Measurements from ENCODE around the gene PRRC2A. TPM values are rescaled to one million over a fixed set of nuclear protein-coding genes. Genes with fewer than 3 reads are reported as not detected.

Gene PRRC2A
- total and polyA plus RNA-seq, 3 experiments from 2014 or later, result 9.3 to 263 (median 251) TPM

- Histone ChIP-seq H3K4me3 (ENCODE audit: low read length) (peak overlapping the region; percentile 82), H3K27ac (ENCODE audit: low read depth, low read length) (peak overlapping the region; percentile 60), H3K4me1 (ENCODE audit: insufficient read depth, low read length) (peaks cover 85% of the 10 kb centered on the region), H3K9me3 (ENCODE audit: low read length) (no peaks in the 10 kb centered on the region), H3K36me3 (ENCODE audit: insufficient read depth, low read length) (peaks cover 5% of the 10 kb centered on the region), H3K27me3 (ENCODE audit: insufficient read depth, low read length, poor library complexity, severe bottlenecking) (no peaks in the 10 kb centered on the region)
- ChIA-PET POLR2A (interaction anchor here (0.6 to 7.6 kb wide), 11 partner anchors 10 to 250 kb away, joined by 3 to 42 read pairs (median 5); partner anchors contain the start of gene LST1), CTCF (interaction anchor here (0.8 to 19.7 kb wide), 3 partner anchors 16 to 254 kb away, joined by 7 to 692 read pairs (median 576); partner anchors contain the start of genes ATP6V1G2, DDX39B, LST1 and LTA)
- DNase-seq, result no peak
- peaks cover 87 to 95% (median 93%) of the 10 kb centered on the region in 3 donors for H3K4me1 Mint-ChIP-seq
- peaks cover 0 to 2% (median 0%) of the 10 kb centered on the region in 5 donors for H3K9me3 Mint-ChIP-seq
- H3K27ac Mint-ChIP-seq, result peak overlapping the region; percentile 92 to 100 (median 100)
- H3K27me3 Mint-ChIP-seq, result peaks cover 0 to 1% of the 10 kb centered on the region in 2 donors
- H3K4me3 Mint-ChIP-seq, result peak overlapping the region; percentile 98 to 100 (median 100)
- H3K36me3 Mint-ChIP-seq, result peaks cover 12 to 49% (median 13%) of the 10 kb centered on the region in 3 donors
Measured at GRCh38 chr6:31575952-31576685, 44.4 kb upstream of the PRRC2A start.

GRCh38 chr6:31576897-31577578 is 43.5 kb upstream of the PRRC2A start:
- H3K4me3 ChIP-seq (ENCODE audit: low read length), result peak overlapping the region; percentile 82
- H3K4me3 Mint-ChIP-seq, result peak overlapping the region; percentile 98 to 100 (median 100)
- peaks cover 0 to 2% (median 0%) of the 10 kb centered on the region in 5 donors for H3K9me3 Mint-ChIP-seq

GRCh38 chr6:31577579-31577966 is 42.9 kb upstream of the PRRC2A start:
- peak overlapping the region; percentile 82 for H3K4me3 ChIP-seq (ENCODE audit: low read length)

More at GRCh38 chr6:31576897-31577578, 43.5 kb upstream of the PRRC2A start:
- Mint-ChIP-seq H3K27ac (peak overlapping the region; percentile 92 to 100 (median 100)), H3K36me3 (peaks cover 14 to 55% (median 16%) of the 10 kb centered on the region in 3 donors), H3K27me3 (peaks cover 0 to 1% of the 10 kb centered on the region in 2 donors), H3K4me1 (peaks cover 82 to 90% (median 84%) of the 10 kb centered on the region in 3 donors)
- Histone ChIP-seq H3K36me3 (ENCODE audit: insufficient read depth, low read length) (peaks cover 5% of the 10 kb centered on the region), H3K9me3 (ENCODE audit: low read length) (no peaks in the 10 kb centered on the region), H3K27ac (ENCODE audit: low read depth, low read length) (peak overlapping the region; percentile 60), H3K27me3 (ENCODE audit: insufficient read depth, low read length, poor library complexity, severe bottlenecking) (no peaks in the 10 kb centered on the region), H3K4me1 (ENCODE audit: insufficient read depth, low read length) (peaks cover 76% of the 10 kb centered on the region)
- CTCF ChIA-PET, result interaction anchor here (0.8 to 19.7 kb wide), 4 partner anchors 15 to 253 kb away, joined by 6 to 692 read pairs (median 292); partner anchors contain the start of genes ATP6V1G2, DDX39B, LST1 and LTA
- DNase-seq, result peak in 4 of 5 donors; percentile 45 to 69 (median 59)
- POLR2A ChIA-PET, result interaction anchor here (0.6 to 7.6 kb wide), 16 partner anchors 9 to 325 kb away, joined by 3 to 42 read pairs (median 4); partner anchors contain the start of genes LST1, MPIG6B and NCR3

GRCh38 chr6:31578184-31579118 is 42.1 kb upstream of the PRRC2A start:
- peaks cover 0 to 1% of the 10 kb centered on the region in 2 donors for H3K27me3 Mint-ChIP-seq
- H3K27ac Mint-ChIP-seq, result peak overlapping the region; percentile 73 to 99 (median 92)
- peaks cover 78 to 89% (median 81%) of the 10 kb centered on the region in 3 donors for H3K4me1 Mint-ChIP-seq
- no peaks in the 10 kb centered on the region for H3K9me3 ChIP-seq (ENCODE audit: low read length)
- DNase-seq, result no peak
- ChIA-PET CTCF (interaction anchor here (1.7 to 19.7 kb wide), 3 partner anchors 14 to 84 kb away, joined by 6 to 692 read pairs (median 576); partner anchors contain the start of genes ATP6V1G2, DDX39B, LST1 and LTA), POLR2A (interaction anchor here (1.4 to 7.6 kb wide), 5 partner anchors 8 to 19 kb away, joined by 7 to 91 read pairs (median 9); partner anchors contain the start of gene NCR3)
- peak overlapping the region; percentile 13 for H3K27ac ChIP-seq (ENCODE audit: low read depth, low read length)
- H3K4me3 ChIP-seq (ENCODE audit: low read length), result no peak overlapping the region
- peaks cover 14 to 60% (median 16%) of the 10 kb centered on the region in 3 donors for H3K36me3 Mint-ChIP-seq
- no peaks in the 10 kb centered on the region for H3K9me3 Mint-ChIP-seq
- peaks cover 77% of the 10 kb centered on the region for H3K4me1 ChIP-seq (ENCODE audit: insufficient read depth, low read length)
- H3K4me3 Mint-ChIP-seq, result peak overlapping the region; percentile 98 to 100 (median 100)
- H3K36me3 ChIP-seq (ENCODE audit: insufficient read depth, low read length), result peaks cover 5% of the 10 kb centered on the region
- no peaks in the 10 kb centered on the region for H3K27me3 ChIP-seq (ENCODE audit: insufficient read depth, low read length, poor library complexity, severe bottlenecking)

More at GRCh38 chr6:31577579-31577966, 42.9 kb upstream of the PRRC2A start:
- Histone ChIP-seq H3K9me3 (ENCODE audit: low read length) (no peaks in the 10 kb centered on the region), H3K27ac (ENCODE audit: low read depth, low read length) (peak overlapping the region; percentile 60), H3K36me3 (ENCODE audit: insufficient read depth, low read length) (peaks cover 5% of the 10 kb centered on the region), H3K27me3 (ENCODE audit: insufficient read depth, low read length, poor library complexity, severe bottlenecking) (no peaks in the 10 kb centered on the region), H3K4me1 (ENCODE audit: insufficient read depth, low read length) (peaks cover 77% of the 10 kb centered on the region)
- peaks cover 0 to 1% of the 10 kb centered on the region in 2 donors for H3K27me3 Mint-ChIP-seq
- ChIA-PET CTCF (interaction anchor here (1.7 to 19.7 kb wide), 3 partner anchors 15 to 83 kb away, joined by 6 to 692 read pairs (median 576); partner anchors contain the start of genes ATP6V1G2, DDX39B, LST1 and LTA), POLR2A (interaction anchor here (0.6 to 7.6 kb wide), 11 partner anchors 9 to 325 kb away, joined by 3 to 42 read pairs (median 4); partner anchors contain the start of genes MPIG6B and NCR3)
- peak overlapping the region; percentile 92 to 100 (median 100) for H3K27ac Mint-ChIP-seq
- peaks cover 0 to under 1% (median 0%) of the 10 kb centered on the region in 5 donors for H3K9me3 Mint-ChIP-seq
- DNase-seq, result no peak
- peaks cover 80 to 90% (median 83%) of the 10 kb centered on the region in 3 donors for H3K4me1 Mint-ChIP-seq
- H3K36me3 Mint-ChIP-seq, result peaks cover 14 to 56% (median 16%) of the 10 kb centered on the region in 3 donors
- H3K4me3 Mint-ChIP-seq, result peak overlapping the region; percentile 98 to 100 (median 100)

GRCh38 chr6:31579119-31579505 is 41.4 kb upstream of the PRRC2A start:
- H3K4me3 ChIP-seq (ENCODE audit: low read length), result no peak overlapping the region
- H3K4me3 Mint-ChIP-seq, result peak overlapping the region; percentile 98 to 100 (median 100)
- no peaks in the 10 kb centered on the region for H3K27me3 Mint-ChIP-seq
- H3K27ac ChIP-seq (ENCODE audit: low read depth, low read length), result no peak overlapping the region
- POLR2A ChIA-PET, result interaction anchor here (2.1 to 7.6 kb wide), 4 partner anchors 9 to 20 kb away, joined by 9 to 91 read pairs (median 26); partner anchors contain the start of gene NCR3
- no peaks in the 10 kb centered on the region for H3K9me3 Mint-ChIP-seq
- H3K9me3 ChIP-seq (ENCODE audit: low read length), result no peaks in the 10 kb centered on the region
- H3K36me3 ChIP-seq (ENCODE audit: insufficient read depth, low read length), result peaks cover 5% of the 10 kb centered on the region
- peaks cover 14 to 60% (median 16%) of the 10 kb centered on the region in 3 donors for H3K36me3 Mint-ChIP-seq
- no peaks in the 10 kb centered on the region for H3K27me3 ChIP-seq (ENCODE audit: insufficient read depth, low read length, poor library complexity, severe bottlenecking)
- CTCF ChIA-PET, result interaction anchor here (17.7 to 19.7 kb wide), 2 partner anchors 13 to 23 kb away, joined by 576 to 692 read pairs; partner anchors contain the start of genes ATP6V1G2, DDX39B, LST1 and LTA
- H3K4me1 ChIP-seq (ENCODE audit: insufficient read depth, low read length), result peaks cover 77% of the 10 kb centered on the region
- no peak for DNase-seq
- peaks cover 77 to 88% (median 81%) of the 10 kb centered on the region in 3 donors for H3K4me1 Mint-ChIP-seq
- H3K27ac Mint-ChIP-seq, result peak overlapping the region; percentile 73 to 100 (median 94)

- H3K4me1 ChIP-seq (ENCODE audit: insufficient read depth, low read length), result peaks cover 77% of the 10 kb centered on the region
- peak overlapping the region; percentile 85 for H3K27ac ChIP-seq (ENCODE audit: low read depth, low read length)
- peak in 1 of 5 donors; percentile 41 for DNase-seq
- peaks cover 14 to 60% (median 16%) of the 10 kb centered on the region in 3 donors for H3K36me3 Mint-ChIP-seq
- no peaks in the 10 kb centered on the region for H3K27me3 Mint-ChIP-seq
- ChIA-PET CTCF (interaction anchor here (0.6 to 19.7 kb wide), 10 partner anchors 12 to 982 kb away, joined by 3 to 692 read pairs (median 5); partner anchors contain the start of genes ATP6V1G2, DDX39B, LST1 and LTA), POLR2A (interaction anchor here (0.6 to 7.6 kb wide), 9 partner anchors 9 to 251 kb away, joined by 3 to 91 read pairs (median 7); partner anchors contain the start of gene NCR3)
- peak overlapping the region; percentile 93 for H3K4me3 ChIP-seq (ENCODE audit: low read length)
- peaks cover 5% of the 10 kb centered on the region for H3K36me3 ChIP-seq (ENCODE audit: insufficient read depth, low read length)
- H3K9me3 ChIP-seq (ENCODE audit: low read length), result no peaks in the 10 kb centered on the region
- H3K4me1 Mint-ChIP-seq, result peaks cover 74 to 88% (median 80%) of the 10 kb centered on the region in 3 donors
- peak overlapping the region; percentile 87 to 100 (median 96) for H3K27ac Mint-ChIP-seq
- H3K4me3 Mint-ChIP-seq, result peak overlapping the region; percentile 98 to 100 (median 100)
- no peaks in the 10 kb centered on the region for H3K9me3 Mint-ChIP-seq
- no peaks in the 10 kb centered on the region for H3K27me3 ChIP-seq (ENCODE audit: insufficient read depth, low read length, poor library complexity, severe bottlenecking)
Measured at GRCh38 chr6:31579546-31580437, 40.7 kb upstream of the PRRC2A start.

Measured in CD8-positive, alpha-beta memory T cell (primary cell).